CD14-positive monocyte (primary cell): ENCODE measurements around the gene PANK4. TPM values are rescaled to one million over a fixed set of nuclear protein-coding genes. Genes with fewer than 3 reads are reported as not detected.

Source experiments
- DNase-seq, 3 donors: peaks; one replicate each; pipeline ENCODE4 v3.0.0-alpha.2; 2011 to 2022
- H2AFZ ChIP-seq: 2 replicates; pipeline ENCODE4 v1.6.0; 2012; ENCODE audit warnings: mild to moderate bottlenecking, low read depth, low read length, inconsistent platforms; ENCODE audit not compliant: insufficient read depth, poor library complexity, severe bottlenecking
- H3K27ac ChIP-seq, 2 donors: 1 replicate in 1 of 2; 2 replicates in 1 of 2; pipeline ENCODE4 v1.5.1; 2012 to 2013; ENCODE audit warnings: low read length in 2 of 2, control low read depth in 1 of 2, inconsistent platforms in 1 of 2, low read depth in 1 of 2, mild to moderate bottlenecking in 1 of 2
- H3K27me3 ChIP-seq, 2 donors: one replicate each; pipeline versions ENCODE4 v1.6.0 to v1.6.1; 2011 to 2013; ENCODE audit warnings: low read length in 2 of 2; ENCODE audit not compliant: control insufficient read depth in 2 of 2, insufficient read depth in 2 of 2
- H3K36me3 ChIP-seq, 2 donors: replicated peaks in 1 of 2; 1 replicate in 1 of 2; 2 replicates in 1 of 2; pipeline versions ENCODE4 v1.5.1 to v1.6.1; 2012 to 2013; ENCODE audit warnings: low read length in 2 of 2, control low read depth in 1 of 2, inconsistent platforms in 1 of 2, mild to moderate bottlenecking in 1 of 2; ENCODE audit not compliant: insufficient read depth in 2 of 2, control insufficient read depth in 1 of 2
- H3K4me1 ChIP-seq, 2 donors: 1 replicate in 1 of 2; 2 replicates in 1 of 2; pipeline versions ENCODE4 v1.5.1 to v1.6.1; 2012 to 2013; ENCODE audit warnings: low read length in 2 of 2, control low read depth in 1 of 2, inconsistent platforms in 1 of 2, mild to moderate bottlenecking in 1 of 2, moderate library complexity in 1 of 2; ENCODE audit not compliant: insufficient read depth in 2 of 2, control insufficient read depth in 1 of 2
- H3K4me2 ChIP-seq: replicated peaks from 2 replicates; pipeline ENCODE3; 2012; ENCODE audit warnings: low read length, moderate library complexity, mild to moderate bottlenecking; ENCODE audit not compliant: poor library complexity, severe bottlenecking; ENCODE audit errors: extremely low read depth
- H3K4me3 ChIP-seq, 3 experiments: fragments of 200-600 bp in 1 of 3; sonication (generic) in 1 of 3; replicated peaks in 1 of 3; 1 replicate in 2 of 3; 2 replicates in 1 of 3; pipeline ENCODE4 v1.5.1; 2011 to 2013; ENCODE audit warnings: low read length in 3 of 3, mild to moderate bottlenecking in 3 of 3, control low read depth in 2 of 3, low read depth in 2 of 3, inconsistent platforms in 1 of 3, moderate library complexity in 1 of 3
- H3K79me2 ChIP-seq: 2 replicates; pipeline ENCODE4 v1.6.0; 2012; ENCODE audit warnings: mild to moderate bottlenecking, control low read depth, inconsistent platforms, low read length, moderate library complexity; ENCODE audit not compliant: insufficient read depth
- H3K9ac ChIP-seq: 2 replicates; pipeline ENCODE4 v1.6.0; 2017; ENCODE audit warnings: low read length, mild to moderate bottlenecking; ENCODE audit not compliant: insufficient read depth, poor library complexity, severe bottlenecking
- H3K9me3 ChIP-seq, 2 donors: replicated peaks in 1 of 2; 1 replicate in 1 of 2; 2 replicates in 1 of 2; pipeline versions ENCODE4 v1.5.1 to v1.6.1; 2012 to 2013; ENCODE audit warnings: low read length in 2 of 2, control low read depth in 1 of 2; ENCODE audit not compliant: control insufficient read depth in 1 of 2, insufficient read depth in 1 of 2
- H4K20me1 ChIP-seq: 2 replicates; pipeline ENCODE4 v1.6.0; 2012; ENCODE audit warnings: mild to moderate bottlenecking, low read length, control low read depth, moderate library complexity; ENCODE audit not compliant: insufficient read depth
- H3K27ac Mint-ChIP-seq, 7 donors: one replicate each; pipeline ENCODE4 v1.8.0; 2020; ENCODE audit warnings: mild to moderate bottlenecking in 7 of 7, mixed read lengths in 7 of 7, moderate library complexity in 6 of 7, inconsistent platforms in 2 of 7
- H3K27me3 Mint-ChIP-seq, 3 donors: one replicate each; pipeline ENCODE4 v1.8.0; 2021 to 2022; ENCODE audit warnings: low read depth in 3 of 3, mild to moderate bottlenecking in 3 of 3, mixed read lengths in 3 of 3, moderate library complexity in 3 of 3, inconsistent platforms in 1 of 3
- H3K36me3 Mint-ChIP-seq, 2 donors: one replicate each; pipeline ENCODE4 v1.8.0; 2020; ENCODE audit warnings: mixed read lengths in 2 of 2, inconsistent platforms in 1 of 2, mild to moderate bottlenecking in 1 of 2
- H3K4me1 Mint-ChIP-seq: one replicate; pipeline ENCODE4 v1.8.0; 2020; ENCODE audit warnings: mild to moderate bottlenecking, mixed read lengths
- H3K4me3 Mint-ChIP-seq, 2 donors: one replicate each; pipeline ENCODE4 v1.8.0; 2020; ENCODE audit warnings: mild to moderate bottlenecking in 2 of 2, mixed read lengths in 2 of 2, moderate library complexity in 1 of 2
- H3K9me3 Mint-ChIP-seq, 7 donors: one replicate each; pipeline ENCODE4 v1.8.0; 2020 to 2022; ENCODE audit warnings: mixed read lengths in 7 of 7, mild to moderate bottlenecking in 6 of 7, moderate library complexity in 6 of 7, inconsistent platforms in 2 of 7
- WGBS: methylation state at CpG from one replicate; pipeline ENCODE4 v1.1.5; 2013; ENCODE audit warnings: missing lambda C conversion rate; ENCODE audit not compliant: insufficient coverage; 5-methylcytosine and 5-hydroxymethylcytosine counted together
- intact Hi-C, 2 donors: fragments of 100-400 bp; cut with micrococcal nuclease; formaldehyde crosslinking; loops; one replicate each; pipeline versions ENCODE4 v1.15.0 to v1.15.1; 2023
- polyA plus RNA-seq, 3 donors: library from polyadenylated mRNA; depleted of rRNA in 1 of 3; unstranded in 2 of 3; stranded (reverse) in 1 of 3; fragments of 300-500 nt in 2 of 3; fragments of >200 nt in 1 of 3; fragmentation: Illumina TruSeq in 2 of 3; gene quantifications; 1 replicate in 2 of 3; 2 replicates in 1 of 3; pipeline ENCODE4 v1.2.3, GENCODE V29; 2012 to 2021
- TF ChIP-seq, protein P1 (sequence below): fragments of 200-600 bp; IDR thresholded peaks from one replicate; pipeline ENCODE4 v1.8.0; 2022; ENCODE audit warnings: antibody characterized with exemption, mild to moderate bottlenecking

Gene PANK4
- polyA plus RNA-seq, 3 donors = 11.9 to 30.2 (median 13.7) TPM

DNA sequence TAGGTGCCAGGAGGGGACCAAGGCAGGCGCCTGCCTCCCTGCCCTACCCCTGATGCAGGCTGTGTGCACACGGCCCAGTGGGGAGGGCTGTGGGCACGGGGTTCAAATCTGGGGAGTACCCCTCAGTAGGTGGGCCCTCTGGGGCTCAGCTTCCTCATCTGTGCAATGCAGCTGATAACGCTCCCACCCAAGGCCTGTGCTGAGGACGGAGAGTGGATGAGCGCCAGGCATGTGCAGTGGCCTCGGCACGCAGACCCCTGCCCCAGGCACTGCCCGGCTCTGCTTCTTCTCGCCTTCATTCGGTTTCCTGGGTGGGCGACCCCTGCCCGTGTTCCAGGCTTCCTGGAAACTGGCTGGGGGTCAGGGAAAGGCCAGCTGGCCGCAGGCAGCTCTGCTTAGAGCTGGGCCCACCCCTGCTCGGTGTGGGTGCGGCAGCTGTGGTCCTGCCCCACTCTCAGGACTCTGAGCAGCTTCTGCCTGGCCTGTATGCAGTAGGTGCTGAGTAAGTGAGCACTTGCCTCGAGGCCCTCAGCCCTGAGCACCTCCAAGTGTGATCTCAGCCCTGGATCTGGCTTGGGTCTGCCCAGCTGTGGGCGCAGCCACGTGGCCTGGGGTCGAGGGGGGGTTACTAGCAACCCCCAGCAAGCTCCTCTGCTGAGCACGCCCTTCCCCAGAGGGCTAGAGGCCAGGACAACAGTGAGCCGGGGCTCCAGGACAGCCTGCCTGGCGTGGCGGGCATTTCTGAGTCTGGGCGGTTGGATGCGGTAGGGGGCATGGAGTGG is 17.9 kb upstream of the PANK4 start:
- Mint-ChIP-seq H3K36me3 (no peaks in the 10 kb centered on the region), H3K9me3 (no peaks in the 10 kb centered on the region), H3K27me3 (peaks cover 11 to 54% (median 22%) of the 10 kb centered on the region in 3 donors), H3K27ac (peak overlapping the region in 1 of 7 donors; percentile 32), H3K4me1 (peaks cover 15% of the 10 kb centered on the region), H3K4me3 (no peak overlapping the region)
- Histone ChIP-seq H2AFZ (no peak overlapping the region), H3K4me3 (no peak overlapping the region), H3K9ac (no peak overlapping the region), H4K20me1 (peaks cover 11% of the 10 kb centered on the region), H3K4me1 (peaks cover 26 to 37% of the 10 kb centered on the region in 2 donors), H3K79me2 (peaks cover 8% of the 10 kb centered on the region), H3K36me3 (no peaks in the 10 kb centered on the region), H3K9me3 (no peaks in the 10 kb centered on the region), H3K4me2 (no peak overlapping the region), H3K27me3 (peaks cover 3 to 27% of the 10 kb centered on the region in 2 donors), H3K27ac (no peak overlapping the region)
- intact Hi-C loops = loop anchor here in 1 of 2 donors (10.0 kb wide), 1 partner anchor 349 kb away; the partner anchor contains the start of gene FAAP20
- TF ChIP-seq, protein P1, sequence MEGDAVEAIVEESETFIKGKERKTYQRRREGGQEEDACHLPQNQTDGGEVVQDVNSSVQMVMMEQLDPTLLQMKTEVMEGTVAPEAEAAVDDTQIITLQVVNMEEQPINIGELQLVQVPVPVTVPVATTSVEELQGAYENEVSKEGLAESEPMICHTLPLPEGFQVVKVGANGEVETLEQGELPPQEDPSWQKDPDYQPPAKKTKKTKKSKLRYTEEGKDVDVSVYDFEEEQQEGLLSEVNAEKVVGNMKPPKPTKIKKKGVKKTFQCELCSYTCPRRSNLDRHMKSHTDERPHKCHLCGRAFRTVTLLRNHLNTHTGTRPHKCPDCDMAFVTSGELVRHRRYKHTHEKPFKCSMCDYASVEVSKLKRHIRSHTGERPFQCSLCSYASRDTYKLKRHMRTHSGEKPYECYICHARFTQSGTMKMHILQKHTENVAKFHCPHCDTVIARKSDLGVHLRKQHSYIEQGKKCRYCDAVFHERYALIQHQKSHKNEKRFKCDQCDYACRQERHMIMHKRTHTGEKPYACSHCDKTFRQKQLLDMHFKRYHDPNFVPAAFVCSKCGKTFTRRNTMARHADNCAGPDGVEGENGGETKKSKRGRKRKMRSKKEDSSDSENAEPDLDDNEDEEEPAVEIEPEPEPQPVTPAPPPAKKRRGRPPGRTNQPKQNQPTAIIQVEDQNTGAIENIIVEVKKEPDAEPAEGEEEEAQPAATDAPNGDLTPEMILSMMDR = no peak
- no peak for DNase-seq
- 82% methylated on average over 26 of the region's 26 CpGs for WGBS

DNA sequence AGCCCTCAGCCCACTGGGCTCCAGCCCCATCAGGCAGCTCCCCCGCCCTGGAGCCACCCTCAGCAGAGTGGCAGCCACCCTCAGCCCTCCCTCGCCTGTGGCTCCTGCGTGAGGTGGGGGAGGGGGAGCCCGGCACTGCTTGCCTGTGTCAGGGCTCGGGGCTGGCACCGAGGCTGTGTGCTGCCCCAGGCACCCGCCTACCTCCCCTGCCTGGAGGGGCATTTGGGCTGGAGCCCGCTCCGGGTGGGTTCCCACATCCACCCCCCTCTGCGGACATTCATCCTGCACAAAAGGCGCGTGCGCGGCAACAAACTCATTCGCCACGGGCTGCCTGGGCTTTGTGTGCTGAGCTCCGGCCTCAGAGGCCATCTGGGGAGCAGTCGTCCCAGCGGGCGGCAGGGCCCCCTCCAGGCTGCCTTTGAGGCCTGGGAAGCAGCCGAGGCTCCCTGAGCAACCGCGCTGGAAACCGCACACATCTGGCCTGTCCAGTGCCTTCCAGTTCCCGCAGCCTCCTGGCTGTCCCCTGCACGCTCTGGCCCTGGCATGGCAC is 17.2 kb upstream of the PANK4 start:
- TF ChIP-seq, protein P1 = no peak
- H3K27ac ChIP-seq = no peak overlapping the region
- DNase-seq = no peak
- intact Hi-C loops = loop anchor here in 1 of 2 donors (10.0 kb wide), 1 partner anchor 349 kb away; the partner anchor contains the start of gene FAAP20
- WGBS = 39% methylated on average over 22 of the region's 26 CpGs
- H2AFZ ChIP-seq = no peak overlapping the region
- H3K27me3 ChIP-seq = peaks cover 3 to 27% of the 10 kb centered on the region in 2 donors
- no peak overlapping the region for H3K4me3 Mint-ChIP-seq
- H3K4me1 ChIP-seq = peaks cover 21 to 31% of the 10 kb centered on the region in 2 donors
- no peak overlapping the region for H3K4me2 ChIP-seq
- no peak overlapping the region for H3K27ac Mint-ChIP-seq
- no peaks in the 10 kb centered on the region for H3K36me3 ChIP-seq
- no peaks in the 10 kb centered on the region for H3K36me3 Mint-ChIP-seq
- peaks cover 11% of the 10 kb centered on the region for H4K20me1 ChIP-seq
- no peaks in the 10 kb centered on the region for H3K9me3 ChIP-seq
- peaks cover 9% of the 10 kb centered on the region for H3K4me1 Mint-ChIP-seq
- no peak overlapping the region for H3K4me3 ChIP-seq
- H3K79me2 ChIP-seq = peaks cover 8% of the 10 kb centered on the region
- no peaks in the 10 kb centered on the region for H3K9me3 Mint-ChIP-seq
- peaks cover 12 to 60% (median 22%) of the 10 kb centered on the region in 3 donors for H3K27me3 Mint-ChIP-seq
- no peak overlapping the region for H3K9ac ChIP-seq
